IPS DF 4.7 (cell line): Measurements from ENCODE around the gene SUV39H2.
"Not testable (repeated sequence)": the region's sequence is repeated elsewhere in the genome, so short reads cannot be mapped to it uniquely, and the experiment has no call there.

Source experiments
- DNase-seq: peaks from one replicate; pipeline ENCODE4 v3.0.0-alpha.2; 2013; ENCODE audit warnings: low spot score; ENCODE audit errors: extremely low read depth

Gene SUV39H2

GRCh38 chr10:14878266-14879123 lies at the start of gene SUV39H2:
Gene SUV39H2, plus strand, starts transcription at chr10:14878866. Its CDS starts 23 bp downstream, at chr10:14878889.
- DNase-seq, result peak; percentile 30

- DNase-seq, result no peak
Measured at GRCh38 chr10:14833106-14833505, 45.6 kb upstream of the SUV39H2 start.

GRCh38 chr10:14836208-14836607 lies 42.5 kb upstream of the SUV39H2 start:
- no peak for DNase-seq

- no peak for DNase-seq
Measured at GRCh38 chr10:14837003-14837756, 41.5 kb upstream of the SUV39H2 start.

- peak; percentile 97 for DNase-seq
Measured at GRCh38 chr10:14837757-14838581, 40.7 kb upstream of the SUV39H2 start, which contains the start of the genes CDNF, HSPA14 and MSANTD7. Gene CDNF, minus strand, starts transcription at chr10:14838037. Its CDS starts 91 bp downstream, at chr10:14837946. Gene HSPA14, plus strand, starts transcription at chr10:14838306. Its CDS starts 97 bp downstream, at chr10:14838403. Gene MSANTD7, plus strand, starts transcription at chr10:14838306. Its CDS starts 3,979 bp downstream, at chr10:14842285.

- no peak for DNase-seq
Measured at GRCh38 chr10:14838582-14839304, 39.9 kb upstream of the SUV39H2 start.

GRCh38 chr10:14839305-14839695 lies 39.4 kb upstream of the SUV39H2 start:
- DNase-seq, result no peak

- DNase-seq, result no peak
Measured at GRCh38 chr10:14840178-14840577, 38.5 kb upstream of the SUV39H2 start.

GRCh38 chr10:14843327-14843988 lies 35.2 kb upstream of the SUV39H2 start:
- no peak for DNase-seq

- no peak for DNase-seq
Measured at GRCh38 chr10:14844948-14845347, 33.7 kb upstream of the SUV39H2 start.

GRCh38 chr10:14852236-14852635 lies 26.4 kb upstream of the SUV39H2 start:
- DNase-seq, result no peak

- no peak for DNase-seq
Measured at GRCh38 chr10:14855453-14855852, 23.2 kb upstream of the SUV39H2 start.

- DNase-seq, result no peak
Measured at GRCh38 chr10:14858338-14858960, 20.2 kb upstream of the SUV39H2 start.

GRCh38 chr10:14859043-14859442 lies 19.6 kb upstream of the SUV39H2 start:
- no peak for DNase-seq

GRCh38 chr10:14859775-14860174 lies 18.9 kb upstream of the SUV39H2 start:
- DNase-seq, result no peak

- DNase-seq, result no peak
Measured at GRCh38 chr10:14860791-14861190, 17.9 kb upstream of the SUV39H2 start.

- DNase-seq, result not testable (repeated sequence)
Measured at GRCh38 chr10:14864466-14864865, 14.2 kb upstream of the SUV39H2 start.

GRCh38 chr10:14864871-14865270 lies 13.8 kb upstream of the SUV39H2 start:
- DNase-seq, result not testable (repeated sequence)

- no peak for DNase-seq
Measured at GRCh38 chr10:14873090-14873760, 5.4 kb upstream of the SUV39H2 start.
